HuH-7.5 (cell line): ENCODE results near the gene HOXC12.

Experiments used
- DNase-seq: peaks from one replicate; pipeline ENCODE4 v3.0.0; 2011; ENCODE audit warnings: low spot score

The HOXC12 gene

DNA sequence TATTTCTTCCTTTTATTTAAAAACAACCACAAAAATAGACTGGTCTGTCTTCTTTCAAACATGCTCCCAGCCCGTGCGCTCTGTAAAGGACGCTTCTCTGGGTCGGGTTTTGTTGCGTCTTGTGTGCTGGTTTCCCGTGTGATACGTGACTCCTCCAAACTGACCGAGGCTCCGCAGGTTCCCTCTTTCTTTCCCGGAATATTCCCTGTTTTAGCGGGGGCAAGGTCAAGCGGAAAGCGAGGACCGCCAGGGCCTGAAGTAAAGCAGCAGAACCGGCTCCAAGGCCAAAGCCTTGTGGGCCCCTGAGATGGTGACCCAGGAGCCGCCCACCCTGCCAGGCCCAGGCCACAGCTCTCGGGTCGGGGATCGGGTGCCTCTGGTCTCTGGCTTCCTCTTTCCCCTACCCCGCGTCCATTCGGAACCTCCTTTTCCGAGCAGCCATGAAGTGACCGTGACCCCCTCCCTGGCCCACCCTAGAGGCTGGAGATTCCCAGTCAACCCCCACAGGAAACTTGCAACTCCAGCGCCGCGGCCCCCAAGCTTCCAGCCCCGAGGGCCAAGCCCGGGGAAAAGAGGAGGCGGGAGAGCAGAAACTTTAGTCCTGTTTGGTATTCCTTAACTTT, 29.4 kb downstream of the HOXC12 start:
- DNase-seq, result no peak

DNA sequence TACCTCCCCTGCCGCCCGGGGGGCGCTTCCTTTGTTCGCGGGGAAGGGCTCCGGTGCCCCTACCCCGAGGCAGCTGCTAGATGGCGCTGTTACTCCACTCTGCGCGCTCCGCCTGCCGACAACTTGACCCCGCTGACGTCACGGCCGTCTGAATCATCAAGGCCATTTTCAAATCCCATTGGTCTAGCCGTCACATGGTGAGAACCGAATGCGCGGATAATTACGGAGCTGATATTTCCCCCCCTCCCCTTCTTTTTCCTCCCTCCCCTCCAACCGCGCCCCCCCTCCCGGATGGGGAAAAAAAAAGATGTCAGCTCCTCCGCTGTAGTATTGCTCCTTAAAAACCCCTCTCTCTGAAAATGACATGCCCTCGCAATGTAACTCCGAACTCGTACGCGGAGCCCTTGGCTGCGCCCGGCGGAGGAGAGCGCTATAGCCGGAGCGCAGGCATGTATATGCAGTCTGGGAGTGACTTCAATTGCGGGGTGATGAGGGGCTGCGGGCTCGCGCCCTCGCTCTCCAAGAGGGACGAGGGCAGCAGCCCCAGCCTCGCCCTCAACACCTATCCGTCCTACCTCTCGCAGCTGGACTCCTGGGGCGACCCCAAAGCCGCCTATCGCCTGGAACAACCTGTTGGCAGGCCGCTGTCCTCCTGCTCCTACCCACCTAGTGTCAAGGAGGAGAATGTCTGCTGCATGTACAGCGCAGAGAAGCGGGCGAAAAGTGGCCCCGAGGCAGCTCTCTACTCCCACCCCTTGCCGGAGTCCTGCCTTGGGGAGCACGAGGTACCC, 30.4 kb downstream of the HOXC12 start, which contains the start of gene HOXC10:
HOXC10 (plus strand) TSS at position 246 of the 791 bp plus-strand sequence; CDS start at position 360, 114 bp downstream.
- DNase-seq, result peak; percentile 97

DNA sequence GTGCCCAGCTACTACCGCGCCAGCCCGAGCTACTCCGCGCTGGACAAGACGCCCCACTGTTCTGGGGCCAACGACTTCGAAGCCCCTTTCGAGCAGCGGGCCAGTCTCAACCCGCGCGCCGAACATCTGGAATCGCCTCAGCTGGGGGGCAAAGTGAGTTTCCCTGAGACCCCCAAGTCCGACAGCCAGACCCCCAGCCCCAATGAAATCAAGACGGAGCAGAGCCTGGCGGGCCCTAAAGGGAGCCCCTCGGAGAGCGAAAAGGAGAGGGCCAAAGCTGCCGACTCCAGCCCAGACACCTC, 30.9 kb downstream of the HOXC12 start:
- no peak for DNase-seq

DNA sequence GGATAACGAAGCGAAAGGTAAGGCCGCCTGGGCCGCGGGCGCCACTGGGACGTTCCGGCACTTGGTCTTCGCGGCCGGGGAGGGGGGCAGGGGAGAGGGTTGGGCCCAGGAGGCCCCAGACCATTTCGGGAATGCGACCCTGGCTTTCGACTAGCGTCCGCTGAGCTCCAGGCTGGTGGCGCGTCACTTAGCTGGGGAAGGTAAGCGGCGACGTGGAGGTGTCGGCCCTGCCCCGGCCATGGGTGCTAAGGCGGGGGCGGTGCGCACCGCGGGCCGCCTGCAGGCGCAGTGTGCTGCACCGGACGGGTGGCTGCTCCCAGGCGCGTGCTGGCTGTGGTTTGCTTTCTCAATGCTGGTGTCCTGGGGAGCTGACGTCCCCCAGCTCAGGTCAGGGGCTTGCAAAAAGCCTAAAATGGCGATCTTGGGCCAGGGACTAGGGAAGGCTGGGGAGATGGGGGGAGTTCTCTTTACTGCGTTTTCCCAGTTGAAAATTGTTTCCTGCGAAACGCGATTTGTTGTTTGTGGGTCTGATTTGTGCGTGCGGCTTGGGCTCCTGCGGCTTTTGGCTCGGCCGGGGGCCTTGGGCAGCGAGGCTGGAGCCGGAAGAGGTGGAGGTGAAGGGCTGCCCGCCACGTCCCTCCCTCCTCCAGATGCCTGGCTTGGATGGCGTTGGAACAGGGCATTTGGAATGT, 31.4 kb downstream of the HOXC12 start:
- DNase-seq, result no peak

DNA sequence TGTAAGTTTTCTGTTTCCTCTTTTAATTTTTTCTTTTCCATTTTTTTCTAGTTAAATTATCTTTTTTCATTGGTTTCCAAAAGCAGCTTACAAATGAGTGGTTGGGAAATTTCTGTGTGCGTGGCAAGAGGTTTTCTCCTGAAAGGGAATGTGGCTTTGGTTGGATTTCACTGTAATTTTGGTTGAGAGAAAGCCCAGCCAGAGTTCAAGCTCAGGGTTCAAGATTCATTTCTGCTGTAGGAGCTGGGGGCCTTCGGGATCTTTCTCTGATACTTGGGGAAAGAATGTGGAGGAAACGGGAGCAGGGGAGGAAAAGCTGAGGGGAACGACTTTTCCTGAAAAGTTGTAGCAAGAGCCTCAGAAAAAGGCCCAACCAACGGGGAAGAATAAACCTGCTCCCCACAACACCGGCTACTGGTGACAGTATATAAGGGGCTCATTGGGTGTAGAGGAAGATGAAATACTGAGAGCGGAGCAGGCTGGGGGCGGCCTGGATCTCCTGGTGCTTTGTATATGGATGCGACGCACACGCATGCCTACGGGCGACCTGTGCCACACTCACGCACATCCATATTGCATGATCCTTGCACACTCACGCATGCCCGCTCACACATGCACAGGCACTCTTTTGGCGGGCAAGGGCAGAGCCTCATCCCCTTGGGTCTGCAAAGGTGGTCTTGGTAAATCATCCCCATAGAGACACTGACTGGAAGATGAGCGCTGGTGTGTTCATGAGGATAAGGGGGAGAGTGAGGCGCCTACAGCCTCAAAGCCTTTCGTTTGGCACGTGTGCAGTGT, 32.2 kb downstream of the HOXC12 start:
- no peak for DNase-seq

DNA sequence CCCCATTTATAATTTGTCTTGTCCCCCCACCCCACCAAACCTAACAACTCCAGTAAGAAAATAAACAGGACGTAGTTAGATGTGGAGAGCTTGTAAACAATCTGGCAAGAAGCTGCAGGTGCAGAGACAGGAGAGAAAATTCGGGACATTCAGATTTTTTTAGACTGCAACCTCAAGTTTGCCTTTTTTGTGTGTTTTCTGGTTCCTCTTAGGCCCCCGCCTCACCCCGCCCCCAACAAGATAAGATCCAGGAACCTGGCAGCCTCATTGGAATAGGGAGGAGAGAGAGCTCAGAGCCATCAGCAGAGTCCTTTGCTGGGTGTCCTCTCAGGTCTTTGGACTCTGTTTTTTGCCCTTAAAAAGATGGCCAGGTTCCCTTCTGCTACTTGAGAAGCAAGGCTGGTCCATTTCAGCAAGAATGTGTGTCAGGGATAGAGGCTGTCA, 33.1 kb downstream of the HOXC12 start:
- no peak for DNase-seq

DNA sequence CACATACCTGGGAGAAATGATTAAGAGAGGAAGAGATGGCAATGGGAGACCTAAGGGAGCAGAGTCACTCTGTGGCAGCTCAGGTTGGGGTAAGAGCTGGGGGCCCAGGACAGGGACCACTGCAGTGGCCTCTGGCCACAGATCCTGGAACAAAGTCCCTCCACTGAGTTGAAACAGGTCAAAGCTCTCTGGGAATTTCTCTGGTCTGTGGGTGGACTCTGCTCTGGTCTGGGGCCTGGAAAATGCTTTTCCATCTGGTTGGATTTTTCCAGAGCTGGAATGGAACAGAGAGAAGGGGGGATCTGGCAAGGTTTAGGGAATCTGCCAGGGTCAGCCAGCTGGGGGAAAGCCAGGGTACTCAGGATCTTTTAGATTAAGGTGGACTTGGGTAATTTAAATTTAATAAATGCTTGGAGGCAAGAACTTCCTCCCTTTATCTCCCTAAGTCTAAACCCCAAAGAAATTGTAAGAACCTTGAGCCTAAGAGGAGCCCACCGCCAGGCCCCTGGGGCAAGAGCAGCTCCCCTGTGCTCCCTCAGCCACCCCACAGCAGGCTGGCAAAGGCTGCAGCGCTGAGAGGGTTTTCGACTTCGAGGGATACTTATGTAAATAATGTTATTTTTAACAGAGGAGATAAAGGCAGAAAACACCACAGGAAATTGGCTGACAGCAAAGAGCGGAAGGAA, 34.0 kb downstream of the HOXC12 start:
- no peak for DNase-seq

DNA sequence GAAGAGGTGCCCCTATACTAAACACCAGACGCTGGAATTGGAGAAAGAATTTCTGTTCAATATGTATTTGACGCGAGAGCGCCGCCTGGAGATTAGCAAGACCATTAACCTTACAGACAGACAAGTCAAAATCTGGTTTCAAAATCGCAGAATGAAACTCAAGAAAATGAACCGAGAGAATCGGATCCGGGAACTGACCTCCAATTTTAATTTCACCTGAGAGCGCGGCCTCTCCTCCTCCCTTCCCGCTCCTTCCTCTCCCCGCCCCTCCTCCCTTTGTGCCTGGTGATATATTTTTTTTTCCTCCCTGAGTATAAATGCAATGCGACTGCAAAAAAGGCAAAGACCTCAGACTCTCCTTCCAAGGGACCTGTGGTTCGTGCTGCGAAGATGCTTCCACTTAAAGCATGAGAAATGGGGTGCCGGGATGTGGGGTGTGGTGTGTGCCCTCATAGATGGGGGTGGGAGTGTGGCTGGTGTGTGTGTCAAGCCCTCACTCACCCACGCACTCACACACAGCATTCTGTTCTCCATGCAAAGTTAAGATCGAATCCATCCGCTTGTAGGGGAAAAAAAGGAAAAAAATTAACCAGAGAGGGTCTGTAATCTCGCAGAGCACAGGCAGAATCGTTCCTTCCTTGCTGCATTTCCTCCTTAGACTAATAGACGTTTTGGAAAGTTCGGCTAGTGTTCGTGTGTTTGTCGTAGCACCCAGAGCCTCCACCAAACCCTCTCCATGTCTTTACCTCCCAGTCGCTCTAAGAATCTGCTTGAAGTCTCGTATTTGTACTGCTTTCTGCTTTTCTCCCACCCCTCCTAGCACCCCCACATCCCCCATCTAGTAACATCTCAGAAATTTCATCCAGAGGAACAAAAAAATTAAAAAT, 34.8 kb downstream of the HOXC12 start:
- no peak for DNase-seq

DNA sequence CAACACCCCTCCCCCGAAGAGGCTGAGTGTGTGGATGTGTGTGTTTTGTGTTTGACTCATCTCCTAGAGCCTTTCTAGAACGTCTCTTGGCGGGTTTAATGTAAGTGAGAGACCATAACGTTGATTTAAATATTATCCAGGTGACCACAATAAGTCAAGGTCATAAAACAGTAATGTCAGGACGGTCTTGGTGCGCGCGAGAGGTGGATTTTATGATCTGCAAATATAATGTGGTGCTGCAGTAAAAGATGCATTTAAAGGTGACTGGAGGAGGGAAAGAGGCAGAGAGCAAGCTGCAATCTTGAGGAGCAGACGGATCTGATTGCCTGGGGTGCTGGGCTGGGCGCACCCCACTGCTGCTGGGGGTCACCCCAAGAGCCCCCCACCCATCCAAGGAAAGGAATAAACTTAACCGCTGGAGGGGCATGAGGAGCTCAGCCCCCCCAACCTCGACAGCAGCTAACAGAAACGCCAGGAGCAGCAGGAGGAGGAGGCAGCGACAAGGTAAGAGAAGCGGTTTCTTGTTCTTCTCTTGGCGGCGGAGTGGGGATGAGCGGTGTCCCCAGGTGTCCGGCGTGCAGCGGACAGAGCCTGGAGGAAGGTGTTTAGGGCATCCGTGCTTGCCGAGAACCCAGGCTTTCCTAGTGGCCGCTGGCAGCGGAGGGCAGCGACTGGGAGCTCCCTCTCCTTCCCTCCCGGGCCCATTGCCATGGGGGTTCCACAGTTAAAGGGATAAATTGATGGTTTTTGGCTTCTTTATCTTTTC, 35.8 kb downstream of the HOXC12 start:
- no peak for DNase-seq

DNA sequence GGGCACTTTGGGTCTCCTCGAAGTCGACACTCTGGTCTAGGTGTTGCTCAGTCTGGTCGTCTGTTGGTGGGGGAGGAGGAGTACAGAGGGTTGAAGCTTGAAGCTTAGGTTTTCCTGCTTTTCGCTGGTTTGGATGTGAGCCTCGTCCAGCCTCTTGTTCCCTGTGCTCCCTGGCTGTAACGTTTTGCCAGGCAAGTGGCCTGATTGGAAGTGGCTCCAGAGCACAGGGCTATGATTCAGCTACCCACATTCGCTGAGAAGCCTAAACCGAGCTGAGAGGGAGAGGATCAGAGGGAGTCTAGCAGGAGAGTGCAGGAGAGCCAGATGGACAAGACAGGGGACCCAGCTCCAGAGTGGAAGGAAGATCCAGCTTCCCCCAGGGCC, 36.4 kb downstream of the HOXC12 start:
- DNase-seq, result no peak

DNA sequence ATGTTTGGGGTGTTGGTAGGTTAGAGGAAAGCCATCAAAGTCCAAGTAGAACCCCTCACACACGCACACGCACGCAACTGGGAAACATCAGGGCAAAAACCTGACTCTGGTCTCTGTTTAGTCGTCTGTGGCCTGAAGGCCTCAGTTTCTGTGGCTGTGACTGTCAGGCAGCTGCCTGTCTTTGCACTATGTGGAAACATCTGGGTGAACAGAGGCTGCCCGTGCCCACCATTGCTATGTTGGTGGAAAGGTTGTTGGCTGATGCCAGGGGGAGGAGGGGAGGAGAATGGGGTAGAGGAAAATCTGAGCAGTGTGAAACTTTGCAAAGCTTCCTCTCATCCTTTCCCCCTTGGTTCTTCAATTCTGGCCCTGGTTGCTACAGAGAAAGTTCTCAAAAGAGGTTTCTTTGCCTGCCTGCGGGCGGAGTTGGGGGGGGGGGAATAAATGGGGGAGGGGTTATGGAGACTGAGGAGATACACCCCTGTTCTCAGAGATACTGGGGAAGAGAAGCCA, 37.7 kb downstream of the HOXC12 start:
- DNase-seq, result no peak

DNA sequence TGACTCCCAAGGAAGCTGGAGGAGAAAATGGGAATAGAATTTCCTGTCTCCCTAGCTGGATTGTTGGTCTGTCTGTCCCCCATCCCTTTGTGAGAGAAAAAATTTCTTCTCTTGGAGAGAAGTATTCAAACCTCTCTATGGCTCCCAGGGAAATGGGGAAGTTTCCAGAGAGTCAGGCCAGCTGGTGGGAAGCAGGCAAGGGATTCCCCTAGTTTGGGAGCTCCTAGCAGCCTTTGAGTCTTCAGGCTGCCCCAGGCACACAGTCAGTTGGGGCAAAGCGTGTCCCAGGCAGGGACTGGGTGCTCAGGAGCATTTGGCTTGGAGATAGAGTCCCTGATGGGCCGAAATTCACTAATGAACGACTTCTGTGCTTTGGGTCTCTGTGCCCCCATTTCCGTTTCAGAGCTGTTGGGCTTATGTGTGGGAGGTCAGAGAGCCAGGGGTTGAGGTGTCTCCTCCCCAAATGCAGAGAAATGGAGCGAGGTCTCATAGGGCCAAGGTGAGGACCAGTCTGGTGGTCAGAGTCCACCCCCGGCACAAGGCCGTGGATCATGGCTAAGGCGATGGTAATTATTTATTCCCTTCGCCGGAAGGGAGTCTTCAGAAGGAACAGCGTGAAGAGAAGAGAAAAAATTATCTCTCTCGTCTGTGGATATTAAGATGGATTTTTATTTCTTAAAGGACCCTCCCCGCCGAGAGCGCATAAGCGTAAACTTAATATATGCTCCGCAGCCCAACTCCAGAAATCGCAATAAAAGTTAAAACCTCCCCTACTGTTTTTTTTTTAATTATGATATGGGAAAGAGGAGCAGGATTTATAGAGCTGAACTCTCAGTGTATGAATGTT, 38.7 kb downstream of the HOXC12 start:
- no peak for DNase-seq

DNA sequence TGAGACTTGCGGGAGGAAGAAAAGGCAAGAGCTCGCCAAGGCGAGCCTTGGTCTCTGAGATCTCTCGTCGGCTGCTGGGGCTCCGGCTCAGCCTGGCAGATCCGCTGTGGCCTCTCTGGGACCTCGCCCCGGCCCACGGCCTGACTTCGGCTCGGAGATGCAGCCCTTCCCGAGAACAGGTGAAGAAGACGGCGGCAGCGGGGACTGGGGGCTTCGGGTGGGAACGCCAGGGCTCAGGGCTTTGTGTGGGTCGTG, 39.2 kb downstream of the HOXC12 start:
- DNase-seq, result no peak

DNA sequence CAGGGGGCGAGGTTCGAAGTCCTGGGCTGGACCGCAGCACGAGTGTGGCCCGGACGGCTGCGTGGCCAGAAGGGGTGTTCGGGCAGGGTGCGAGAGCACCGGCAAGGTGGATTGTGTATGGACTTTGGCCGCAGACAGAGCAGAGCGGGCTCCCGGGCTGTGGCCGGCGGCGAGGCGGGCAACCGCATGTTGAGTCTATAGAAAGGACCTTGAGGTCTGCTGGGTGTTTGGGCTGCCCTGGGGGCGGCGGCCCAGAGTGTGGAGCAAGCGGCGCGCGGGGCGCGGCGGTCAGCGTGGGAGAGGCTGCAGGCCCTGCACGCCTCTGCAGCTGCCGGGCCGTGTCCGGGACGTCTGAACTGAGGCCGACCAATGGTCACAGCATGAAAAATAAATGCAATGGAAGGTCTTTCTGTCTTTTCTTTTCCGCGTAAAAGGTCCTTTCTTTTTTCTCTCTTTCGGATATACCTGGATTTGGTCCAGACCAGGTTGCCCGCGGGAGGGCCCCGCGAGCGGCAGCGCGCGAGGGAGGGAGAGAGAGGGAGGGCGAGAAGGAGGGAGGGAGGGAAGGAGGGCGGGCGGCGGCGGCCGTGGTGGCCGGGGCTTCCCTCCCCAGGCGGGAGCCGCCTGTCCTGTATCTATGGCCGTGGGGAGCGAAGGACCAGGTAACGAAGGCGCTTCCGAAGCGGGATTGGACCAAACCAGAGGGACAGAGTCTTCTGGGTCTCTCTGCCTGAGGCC, 39.7 kb downstream of the HOXC12 start:
- peak; percentile 75 for DNase-seq

DNA sequence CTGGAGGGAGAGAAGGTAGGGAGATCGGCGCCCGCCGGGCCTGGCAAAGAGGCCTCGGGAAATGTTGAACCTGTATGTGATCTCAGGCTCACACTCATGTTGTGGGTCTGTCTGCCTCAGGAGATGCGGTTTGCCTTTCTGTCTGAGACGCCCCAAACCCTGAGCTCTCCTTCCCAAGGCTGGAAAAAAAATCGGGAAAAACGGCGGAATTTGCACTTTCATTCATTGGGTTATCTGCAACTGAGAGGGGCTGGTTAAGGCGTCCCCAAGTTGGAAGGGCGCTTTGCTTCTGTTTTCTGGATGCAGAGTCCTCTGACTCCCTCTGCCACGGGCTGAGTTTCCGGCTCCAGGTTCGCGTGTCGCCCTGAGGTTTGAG, 40.3 kb downstream of the HOXC12 start:
- no peak for DNase-seq

DNA sequence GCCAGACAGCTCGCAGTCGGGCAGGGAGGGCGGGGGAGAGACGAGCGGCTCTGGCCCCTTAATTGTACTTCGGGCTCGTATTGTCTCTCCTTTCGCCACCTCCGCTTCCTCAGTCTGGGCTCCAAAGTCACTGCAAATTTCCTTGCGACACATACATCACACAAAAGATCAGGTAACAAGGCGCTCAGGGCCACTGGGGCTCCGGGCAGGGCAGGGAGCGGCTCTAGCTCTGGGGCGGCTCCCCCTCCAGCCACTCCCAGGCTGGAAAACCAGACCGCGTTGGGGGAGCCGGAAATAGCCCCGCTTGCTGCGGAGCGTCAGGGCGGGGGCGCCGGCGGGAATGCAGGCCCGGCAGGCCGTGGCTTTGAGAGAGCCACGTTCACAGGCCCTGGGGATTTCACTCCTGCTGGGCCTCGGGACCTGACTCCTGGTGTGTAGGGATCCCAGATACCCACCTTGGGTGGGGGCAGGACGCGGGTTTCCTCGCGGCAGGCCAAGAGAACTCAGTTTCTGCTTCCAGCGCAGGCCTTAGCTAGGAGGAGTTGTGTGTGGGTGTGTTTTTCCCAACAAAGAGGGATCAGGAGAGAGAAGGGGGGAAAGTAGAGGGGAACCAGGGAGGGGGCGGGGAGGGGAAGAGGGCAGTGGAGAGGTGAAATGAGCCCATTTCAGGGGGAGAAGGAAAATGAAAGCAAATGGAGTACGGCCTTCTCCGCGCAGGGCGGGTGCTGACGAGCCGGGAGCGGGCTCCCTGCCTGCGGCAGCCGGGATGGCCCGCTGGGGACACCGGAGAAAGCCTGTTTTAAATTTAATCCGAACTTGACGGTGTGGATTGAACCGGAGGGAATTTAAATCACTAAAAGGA, 40.9 kb downstream of the HOXC12 start:
- DNase-seq, result peak; percentile 88
